SW480 (cell line): ENCODE measurements around the gene UXS1.
"Not testable (repeated sequence)": the region's sequence is repeated elsewhere in the genome, so short reads cannot be mapped to it uniquely, and the experiment has no call there.

Experiments
- DNase-seq: peaks from one replicate; pipeline ENCODE4 v3.0.0-alpha.2; 2016; ENCODE audit warnings: low spot score

The UXS1 gene

DNA sequence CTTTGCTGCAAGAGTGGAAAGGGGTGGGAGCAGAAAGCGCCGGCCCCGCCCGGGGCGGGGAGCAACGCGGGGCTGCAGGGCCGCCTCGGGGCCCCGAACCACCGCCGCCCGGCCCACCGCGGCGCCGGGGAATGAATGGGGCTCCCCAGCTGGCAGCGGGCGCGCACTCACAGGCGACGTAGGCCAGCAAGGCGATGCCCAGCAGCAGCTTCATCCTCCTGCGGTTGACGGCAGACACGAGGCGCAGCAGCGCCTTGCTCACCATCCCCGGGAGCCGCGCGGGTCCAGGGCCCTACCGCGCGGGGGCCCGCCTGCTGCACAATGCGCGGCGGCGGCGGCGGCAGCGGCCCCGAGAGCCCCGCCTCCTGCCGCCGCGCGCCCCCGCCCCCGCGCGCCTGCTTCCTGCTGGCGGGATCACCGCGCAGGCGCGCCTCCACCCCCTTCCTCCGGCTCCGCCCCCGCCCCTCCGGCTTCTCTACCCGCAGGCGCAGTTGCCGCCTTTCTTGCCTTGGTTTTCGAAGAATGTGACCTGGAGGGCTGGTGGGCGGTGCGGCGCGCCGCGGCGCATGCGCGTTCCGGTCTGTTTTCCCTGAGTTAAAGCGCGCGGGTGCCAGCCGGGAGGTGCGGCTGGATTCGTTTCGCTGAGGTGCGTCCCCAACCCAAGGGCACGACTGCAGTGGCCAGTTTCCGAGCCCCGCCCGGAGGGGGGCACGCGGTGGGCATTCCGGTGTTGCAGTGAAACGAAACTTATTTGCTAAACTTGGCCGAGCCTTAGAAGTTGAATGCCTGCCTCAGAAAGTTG lies at the start of gene UXS1:
Gene UXS1 (minus strand): TSS at position 325 of the 802 bp plus-strand sequence. CDS start 60 bp downstream, at position 265.
- DNase-seq: peak; percentile 97

DNA sequence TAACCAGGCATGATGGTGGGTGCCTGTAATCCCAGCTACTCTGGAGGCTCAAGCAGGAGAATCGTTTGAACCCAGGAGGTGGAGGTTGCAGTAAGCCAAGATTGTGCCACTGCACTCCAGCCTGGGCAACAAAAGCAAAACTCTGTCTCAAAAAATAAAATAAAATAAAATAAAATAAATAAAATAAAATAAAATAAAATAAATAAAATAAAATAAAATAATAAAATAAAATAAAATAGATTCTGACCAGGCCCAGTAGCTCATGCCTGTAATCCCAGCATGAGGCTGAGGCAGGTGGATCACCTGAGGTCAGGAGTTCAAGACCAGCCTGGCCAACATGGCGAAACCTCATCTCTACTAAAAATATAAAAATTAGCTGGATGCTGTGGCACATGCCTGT lies 45.4 kb upstream of the UXS1 start:
- DNase-seq: not testable (repeated sequence)

DNA sequence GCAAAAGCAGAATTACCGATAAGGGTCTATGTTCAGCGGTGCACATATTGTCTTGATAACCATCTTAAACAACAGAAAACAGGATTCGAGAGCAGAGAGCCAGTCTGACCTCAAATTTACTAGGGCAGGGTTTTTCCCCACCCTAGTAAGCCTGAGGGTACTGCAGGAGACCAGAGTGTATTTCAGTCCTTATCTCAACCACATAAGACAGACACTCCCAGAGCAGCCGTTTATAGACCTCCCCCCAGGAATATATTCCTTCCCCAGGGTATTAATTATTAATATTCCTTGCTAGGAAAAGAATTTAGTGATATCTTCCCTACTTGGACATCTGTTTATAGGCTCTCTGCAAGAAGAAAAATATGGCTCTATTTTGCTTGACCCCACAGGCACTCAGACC lies 41.3 kb upstream of the UXS1 start:
- not testable (repeated sequence) for DNase-seq

DNA sequence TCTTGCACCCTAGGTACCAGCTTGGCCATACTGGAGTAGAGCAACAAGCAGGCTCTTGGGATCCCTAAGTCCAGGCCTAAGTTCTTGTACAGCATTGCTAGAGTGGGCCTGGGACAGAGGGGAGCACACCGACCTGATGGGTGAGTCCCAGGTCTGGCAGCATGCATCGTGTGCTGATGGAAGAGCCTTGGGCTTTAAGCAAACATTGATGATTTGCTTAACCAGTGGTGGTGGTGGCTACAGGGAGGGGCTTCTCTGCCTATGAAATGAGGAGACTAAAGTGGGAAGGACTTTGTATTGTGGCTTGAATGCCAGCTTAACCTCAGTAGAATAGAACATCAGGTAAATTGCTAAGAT lies 39.2 kb upstream of the UXS1 start:
- no peak for DNase-seq

DNA sequence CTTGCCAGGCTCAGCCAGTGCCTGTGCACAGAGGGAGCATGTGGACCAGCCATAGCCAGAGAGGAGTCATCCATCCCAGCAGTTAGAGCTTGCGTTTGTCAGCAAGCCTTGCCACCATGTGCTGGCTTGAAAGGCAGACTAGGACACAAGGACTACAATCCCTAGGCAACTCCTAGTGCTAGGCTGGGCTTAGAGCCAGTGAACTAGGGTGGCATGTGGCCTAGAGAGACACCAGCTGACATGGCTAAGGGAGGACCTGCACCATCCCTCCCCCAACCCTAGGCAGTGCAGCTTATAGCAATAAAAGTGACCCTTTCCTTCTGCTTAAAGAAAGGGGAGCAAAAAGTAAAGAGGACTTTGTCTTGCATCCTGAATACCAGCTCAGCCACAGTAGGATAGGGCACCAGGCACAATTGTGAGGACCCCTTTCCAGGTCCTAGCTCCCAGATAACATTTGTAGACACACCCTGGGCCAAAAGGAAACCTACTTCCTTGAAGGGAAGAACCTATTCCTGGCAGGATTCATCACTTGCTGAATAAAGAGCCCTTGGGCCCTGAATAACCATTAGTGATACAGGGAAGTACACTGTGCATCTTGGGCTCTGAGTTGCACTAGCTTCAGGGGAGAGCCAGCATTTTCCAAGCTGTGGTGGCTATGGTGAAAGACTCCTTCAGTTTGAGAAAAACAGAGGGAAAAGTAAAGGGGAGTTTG lies 38.7 kb upstream of the UXS1 start:
- no peak for DNase-seq

DNA sequence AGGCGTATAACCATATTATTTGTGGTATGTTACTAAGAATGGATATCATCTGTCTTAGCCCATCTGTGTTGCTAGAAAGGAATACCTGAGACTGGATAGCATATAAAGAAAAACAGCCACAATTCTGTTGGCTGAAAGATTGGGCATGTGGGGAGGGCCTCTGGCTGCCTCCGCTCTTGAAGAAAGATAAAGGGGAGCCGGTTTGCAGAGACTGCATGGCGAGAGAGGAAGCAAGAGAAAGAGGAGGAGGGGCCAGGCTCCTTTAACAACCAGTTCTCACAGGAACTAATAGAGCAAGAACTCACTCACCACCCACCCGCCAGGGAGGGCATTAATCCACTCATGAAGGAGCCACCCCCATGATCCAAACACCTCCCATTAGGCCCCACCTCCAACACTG lies 29.2 kb upstream of the UXS1 start:
- DNase-seq: no peak

DNA sequence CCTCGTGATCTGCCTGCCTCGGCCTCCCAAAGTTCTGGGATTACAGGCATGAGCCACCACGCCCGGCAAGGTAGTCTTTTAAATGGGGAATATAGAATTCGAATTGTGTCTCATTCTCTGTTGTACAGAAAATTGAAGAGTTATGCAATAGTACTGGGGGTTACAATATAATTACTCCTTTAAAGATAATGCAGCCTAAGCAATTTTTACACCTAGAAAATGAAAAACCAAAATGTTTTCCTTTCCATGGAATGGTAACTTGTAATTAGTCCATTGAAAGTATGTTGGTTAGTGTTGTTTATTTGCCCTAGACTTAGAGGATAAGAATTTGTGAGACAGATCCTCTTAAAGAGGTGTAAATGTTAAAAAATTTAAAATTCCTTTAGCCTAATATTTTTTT lies 28.0 kb upstream of the UXS1 start:
- DNase-seq: not testable (repeated sequence)

DNA sequence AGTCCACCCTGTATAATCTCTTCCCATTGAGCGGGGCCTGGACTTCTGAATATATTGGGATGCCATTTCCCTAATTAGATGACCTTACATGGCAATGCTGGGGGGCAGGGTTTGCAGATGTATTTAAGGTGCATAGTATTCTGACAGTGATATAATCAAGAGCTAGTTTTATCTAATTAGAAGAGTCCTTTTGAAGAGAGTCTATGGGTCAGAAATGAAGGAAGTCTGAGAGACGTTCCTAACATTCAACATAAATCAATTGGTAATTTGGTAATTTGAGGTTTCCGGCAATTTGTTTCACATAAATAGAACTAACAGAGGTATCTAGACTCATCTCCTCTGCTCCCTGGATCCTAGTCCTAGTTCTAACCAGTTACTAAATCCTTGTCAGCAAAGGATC lies 25.7 kb upstream of the UXS1 start:
- no peak for DNase-seq

DNA sequence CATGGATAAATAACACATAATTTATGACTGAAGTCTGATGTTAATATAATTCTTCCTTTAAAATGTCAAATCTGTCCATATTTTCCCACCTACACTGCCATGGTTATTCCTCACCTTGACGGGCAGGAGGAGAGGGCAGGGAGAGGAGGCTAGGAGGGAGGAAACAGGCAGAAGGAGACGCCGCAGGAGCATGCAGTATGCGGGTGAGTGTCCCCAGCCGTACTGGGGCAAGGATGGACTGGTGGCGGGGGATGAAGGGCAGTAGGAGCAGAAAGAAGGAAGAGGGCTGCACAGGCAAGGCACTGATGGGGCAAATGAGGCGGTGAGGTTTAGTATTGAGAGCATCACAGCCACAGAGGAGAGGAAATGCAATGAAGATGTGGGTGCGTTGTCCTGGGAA lies 25.1 kb upstream of the UXS1 start:
- DNase-seq: not testable (repeated sequence)

DNA sequence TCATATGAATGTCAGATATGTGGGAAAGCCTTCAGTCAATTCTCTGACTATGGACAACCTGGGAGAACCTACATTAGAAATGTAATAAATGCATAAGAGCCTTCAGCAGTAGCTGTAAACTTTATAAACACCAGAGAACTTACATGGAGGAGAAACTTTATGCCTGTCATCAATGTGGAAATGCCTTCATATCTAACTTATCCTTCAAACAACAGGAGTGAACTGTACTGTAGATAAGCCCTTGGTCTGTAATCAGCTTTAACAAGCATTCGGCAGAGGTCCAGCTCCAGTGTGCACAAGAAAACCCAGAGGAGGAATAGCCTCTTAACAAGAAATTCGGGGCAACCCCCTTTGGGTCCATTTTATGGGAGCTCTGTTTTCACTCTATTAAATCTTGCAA lies 14.8 kb upstream of the UXS1 start:
- DNase-seq: no peak

DNA sequence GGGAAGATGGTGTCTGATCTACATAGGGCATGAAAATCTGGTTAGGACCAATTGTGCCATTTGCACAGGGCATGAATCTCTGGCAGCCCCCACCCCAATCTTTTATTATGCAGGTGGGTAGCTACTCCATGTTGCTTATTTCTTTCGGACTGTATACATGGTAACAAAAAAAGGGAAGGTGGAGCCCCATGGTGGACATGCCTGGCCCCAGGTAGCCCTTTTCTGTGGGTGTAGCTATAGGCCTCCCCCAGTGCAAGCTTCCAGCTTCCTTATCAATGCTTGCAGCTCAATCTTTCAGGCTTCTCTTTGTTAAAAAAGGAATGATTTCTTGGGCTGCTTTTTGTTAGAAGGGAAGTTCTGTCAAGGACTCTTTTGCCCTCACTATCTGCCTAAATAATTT lies 14.3 kb upstream of the UXS1 start:
- no peak for DNase-seq

DNA sequence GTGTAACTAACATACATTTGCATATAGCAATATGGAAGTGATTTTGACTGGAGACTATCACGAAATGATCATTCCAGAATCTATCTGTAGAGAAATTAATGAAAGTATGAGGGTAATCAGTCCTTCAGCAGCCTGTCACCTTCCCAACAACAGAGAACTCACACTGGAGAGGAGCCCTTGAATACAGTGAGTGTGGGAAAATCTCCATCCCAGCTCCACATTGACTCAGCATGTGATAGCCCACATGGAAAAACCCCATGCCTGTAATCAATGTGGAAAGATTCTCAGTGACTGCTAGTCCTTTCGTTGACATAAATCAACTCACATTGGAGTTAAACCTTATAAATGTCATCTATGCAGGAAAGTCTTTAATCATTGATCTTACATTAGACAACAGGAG lies 13.1 kb upstream of the UXS1 start:
- DNase-seq: no peak

DNA sequence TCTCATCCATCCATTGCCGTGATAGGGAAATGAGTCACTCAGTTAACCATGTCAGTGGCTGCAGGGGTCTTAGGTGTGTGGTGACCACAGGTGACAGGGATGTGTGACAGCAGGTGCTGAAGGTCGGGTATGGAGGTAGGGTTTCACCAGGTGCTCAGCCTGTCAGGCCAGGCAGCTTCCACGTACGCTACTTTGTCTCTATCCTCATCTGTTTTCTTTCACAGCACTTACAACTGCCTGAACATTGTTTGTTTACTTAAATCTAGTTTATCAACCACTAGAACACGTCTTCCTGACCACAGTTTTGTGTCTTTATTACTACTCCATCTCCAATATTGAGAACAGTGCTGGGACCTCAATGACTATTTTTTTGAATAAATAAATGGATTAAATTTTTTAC lies 11.4 kb upstream of the UXS1 start:
- DNase-seq: peak; percentile 47

DNA sequence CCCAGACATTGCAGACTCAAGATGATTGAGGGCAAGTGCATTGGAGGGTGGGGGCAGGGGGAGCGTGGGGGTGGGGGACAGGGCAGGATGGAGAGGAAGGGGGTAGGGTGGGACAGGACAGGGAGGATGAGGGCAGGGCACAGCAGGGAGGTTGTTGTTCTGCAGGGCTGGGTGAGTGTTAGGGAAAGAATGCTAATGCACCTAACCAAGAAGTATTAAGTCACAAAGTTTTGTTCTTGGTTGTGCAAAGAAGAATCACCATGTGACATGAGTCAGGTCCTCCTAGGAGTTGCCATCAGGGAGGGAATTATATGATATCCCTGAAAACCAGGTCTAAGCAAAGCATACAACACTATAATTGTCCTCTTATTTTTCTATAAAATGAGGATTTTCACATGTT lies 10.4 kb upstream of the UXS1 start:
- DNase-seq: not testable (repeated sequence)

DNA sequence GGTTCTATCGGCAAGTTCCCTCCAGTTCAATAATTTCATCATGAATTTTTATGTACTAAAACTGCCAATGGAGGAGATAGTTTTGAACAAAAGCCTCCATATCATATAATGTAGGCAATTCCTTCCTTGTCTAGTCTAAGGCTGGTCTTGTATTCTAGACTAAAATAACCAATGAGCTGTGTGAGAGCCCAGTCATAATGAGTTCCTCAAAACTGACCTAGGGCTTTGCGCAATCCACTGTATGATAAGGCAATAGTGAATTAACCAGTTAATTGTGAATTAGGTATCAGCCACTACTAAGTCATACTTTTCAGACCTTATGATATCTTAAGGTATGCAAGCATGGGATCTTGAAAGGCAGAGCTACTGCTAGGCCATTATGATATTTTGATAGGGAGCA lies 7.6 kb upstream of the UXS1 start:
- no peak for DNase-seq

DNA sequence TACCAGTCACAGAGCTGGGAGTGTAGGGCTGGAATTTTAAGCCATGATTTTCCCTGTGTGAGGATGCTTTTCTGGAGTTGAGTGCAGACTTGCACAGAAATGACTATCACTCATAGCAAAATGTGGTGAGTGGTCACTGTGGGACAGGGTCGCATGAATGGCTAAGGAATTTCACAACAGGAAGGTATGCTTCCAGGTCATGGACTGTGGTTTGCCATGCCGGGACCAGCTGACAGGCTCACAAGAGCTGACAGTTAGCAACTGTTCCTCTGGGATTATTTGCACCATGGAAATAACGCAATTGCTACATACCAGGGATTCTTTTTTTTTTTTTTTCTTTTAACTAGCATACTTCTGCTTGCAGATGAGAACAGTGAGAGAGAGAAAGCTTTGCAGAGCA lies 3.8 kb upstream of the UXS1 start:
- peak; percentile 34 for DNase-seq

DNA sequence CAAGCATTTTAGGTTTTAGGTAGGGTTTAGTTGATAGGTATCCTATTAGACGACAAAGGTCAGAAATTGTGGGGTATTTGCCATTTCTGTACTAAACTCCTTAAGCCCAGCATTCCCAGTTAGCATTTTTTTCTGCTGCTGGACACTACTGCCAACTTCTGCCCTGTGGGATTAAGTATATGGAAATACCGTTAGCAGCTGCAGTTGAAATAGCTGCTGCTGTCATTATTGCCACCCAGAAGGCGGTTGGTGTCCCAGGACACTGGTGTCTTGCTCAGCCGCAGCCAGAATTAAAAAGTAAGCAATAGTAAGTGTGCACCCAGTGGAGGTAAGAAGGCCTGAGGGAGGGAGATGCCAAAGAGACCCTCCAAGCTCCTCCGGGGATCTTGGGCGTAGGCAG lies 1.9 kb upstream of the UXS1 start:
- no peak for DNase-seq

DNA sequence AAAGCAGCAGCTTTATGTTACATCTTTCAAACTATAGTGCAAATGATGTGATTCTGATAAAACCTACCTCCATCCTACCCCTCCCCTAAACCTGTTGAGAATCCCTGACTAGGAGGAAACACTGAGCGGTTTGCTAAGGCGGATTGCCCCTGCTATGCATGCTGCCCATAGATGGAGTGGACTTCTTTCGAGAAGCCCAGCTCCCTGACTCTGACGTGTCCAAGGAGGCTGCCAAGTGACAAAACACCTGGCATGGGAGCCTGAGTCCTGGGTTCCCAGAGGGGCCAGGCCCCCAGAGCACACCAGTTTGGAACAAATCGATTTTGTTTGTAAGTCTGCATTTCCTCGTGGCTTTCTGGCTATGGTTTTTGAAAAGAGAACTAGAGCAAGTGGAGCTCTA lies 1.4 kb upstream of the UXS1 start:
- no peak for DNase-seq

DNA sequence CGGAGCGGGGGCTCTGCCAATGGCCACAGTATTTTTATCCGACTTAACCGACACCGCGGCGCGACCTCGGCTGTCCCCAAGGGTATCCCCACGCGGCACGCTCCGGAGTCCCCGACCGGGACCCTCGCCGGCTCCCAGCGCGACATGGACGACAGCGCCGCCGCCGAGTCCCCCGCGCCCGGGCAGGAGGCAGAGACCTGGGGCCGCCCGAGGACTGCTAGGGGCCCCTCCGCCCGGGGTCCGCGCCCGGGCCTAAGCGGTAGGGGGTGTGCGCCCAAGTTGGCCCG lies 468 bp downstream of the UXS1 start:
- no peak for DNase-seq

DNA sequence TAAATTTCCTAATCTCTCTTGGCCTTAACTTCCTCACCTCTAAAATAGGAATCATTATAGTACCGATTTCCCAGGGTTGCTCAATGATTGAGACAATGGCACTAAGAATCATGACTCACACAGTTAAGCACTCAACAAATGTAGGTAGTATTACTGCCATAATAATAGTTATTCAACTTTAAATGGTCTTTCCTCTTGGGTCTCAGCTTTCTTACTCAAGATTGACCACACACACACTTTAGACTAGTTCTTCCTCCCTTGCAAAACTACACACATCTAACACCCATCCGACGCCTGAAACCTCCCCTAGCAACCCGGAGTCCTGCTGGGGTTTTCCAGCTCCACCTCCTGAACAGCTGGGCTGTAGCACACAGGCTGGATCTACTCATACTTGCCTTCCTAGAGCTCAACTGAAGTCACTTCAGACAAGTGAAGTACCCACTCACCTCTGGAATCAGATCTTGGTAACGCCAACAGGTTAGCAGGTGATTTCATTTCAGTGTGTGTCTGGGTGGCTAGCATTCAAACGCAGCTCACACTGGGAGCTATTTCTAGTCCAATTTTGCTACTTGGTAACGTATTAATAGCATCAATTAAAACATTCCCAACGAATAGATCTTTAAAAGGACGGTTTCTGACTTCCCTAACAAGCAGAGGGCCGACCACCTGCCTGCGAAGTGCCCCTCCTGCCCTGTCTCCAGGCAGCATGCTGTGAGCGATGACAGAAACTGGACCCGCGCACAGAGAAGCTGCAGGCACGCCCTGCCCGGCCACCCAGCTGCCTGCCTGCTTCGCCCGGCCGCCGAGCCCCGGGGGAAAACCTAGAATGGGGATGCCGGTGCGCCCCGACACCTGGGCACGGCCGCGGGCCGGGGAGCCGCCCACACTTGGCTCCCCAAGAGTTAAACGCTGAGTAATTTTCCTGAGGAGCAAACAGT lies 1.1 kb downstream of the UXS1 start:
- DNase-seq: peak; percentile 67

DNA sequence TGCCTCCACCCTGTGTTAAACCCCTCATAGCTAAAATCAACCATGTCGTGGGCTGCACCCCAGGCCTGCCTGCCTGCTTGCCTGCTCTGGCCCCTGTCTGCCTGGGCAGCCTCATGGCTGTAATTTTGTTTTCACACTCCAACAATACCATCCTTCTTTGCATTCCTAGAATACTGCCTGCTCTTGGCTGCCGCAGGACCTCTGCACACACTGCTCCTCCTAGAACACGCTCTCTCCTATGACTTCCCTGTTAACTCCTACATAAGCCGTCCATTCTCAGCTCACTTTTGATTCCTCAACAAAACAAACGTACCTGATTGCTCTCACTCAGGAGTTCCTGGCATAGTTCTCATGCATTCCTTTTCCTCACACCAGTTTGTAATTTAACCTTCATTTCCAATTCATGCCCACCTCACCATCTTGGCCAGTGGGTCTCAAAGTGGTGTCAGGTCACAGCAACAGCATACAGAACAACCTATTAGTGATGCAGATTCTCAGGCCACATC lies 2.5 kb downstream of the UXS1 start:
- no peak for DNase-seq

DNA sequence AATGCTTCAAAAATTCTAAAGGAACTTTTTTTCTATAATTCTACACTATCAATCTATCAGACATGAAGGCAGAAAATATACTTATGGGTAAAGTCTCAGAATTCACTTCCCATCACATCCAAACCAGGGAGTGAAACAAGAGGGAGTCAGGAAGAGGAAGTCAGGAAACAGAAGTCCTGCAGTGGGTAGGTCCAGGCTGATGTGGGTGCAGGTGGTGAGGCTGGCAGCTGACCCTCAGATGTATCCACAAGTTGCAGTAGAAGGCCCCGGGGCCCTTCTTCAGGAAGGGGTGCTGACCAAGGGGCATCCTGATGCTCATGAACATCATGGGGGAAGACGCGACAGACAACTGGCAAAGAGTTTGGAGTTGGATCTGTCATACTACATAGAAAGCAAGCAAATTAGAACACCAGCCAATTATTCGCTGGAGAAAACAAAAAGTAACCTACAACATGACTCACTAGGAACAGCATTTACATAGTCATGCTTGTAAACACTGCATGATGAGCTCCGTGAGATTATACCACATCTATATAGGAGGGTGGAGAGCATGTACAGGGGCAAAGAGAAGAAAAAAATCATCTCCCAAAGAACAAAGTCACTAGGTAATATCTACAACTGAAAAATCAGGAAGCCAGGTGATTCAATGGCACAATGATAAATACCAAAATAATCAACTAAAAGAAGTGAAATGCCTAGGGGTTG lies 4.2 kb downstream of the UXS1 start:
- DNase-seq: peak; percentile 41
